Hematopoietic multipotent progenitor cell treated with erythropoietin and hydrocortisone succinate and interleukin-3 and kit ligand, for 15 days (in vitro differentiated cells): Measurements from ENCODE around the gene MAST3.
A peak's percentile ranks its signal among the peaks of the same experiment; 100 is the strongest.

Experiments used
- DNase-seq: peaks from one replicate; pipeline ENCODE4 v3.0.0-alpha.2; 2015; ENCODE audit warnings: low spot score

The MAST3 gene

DNA sequence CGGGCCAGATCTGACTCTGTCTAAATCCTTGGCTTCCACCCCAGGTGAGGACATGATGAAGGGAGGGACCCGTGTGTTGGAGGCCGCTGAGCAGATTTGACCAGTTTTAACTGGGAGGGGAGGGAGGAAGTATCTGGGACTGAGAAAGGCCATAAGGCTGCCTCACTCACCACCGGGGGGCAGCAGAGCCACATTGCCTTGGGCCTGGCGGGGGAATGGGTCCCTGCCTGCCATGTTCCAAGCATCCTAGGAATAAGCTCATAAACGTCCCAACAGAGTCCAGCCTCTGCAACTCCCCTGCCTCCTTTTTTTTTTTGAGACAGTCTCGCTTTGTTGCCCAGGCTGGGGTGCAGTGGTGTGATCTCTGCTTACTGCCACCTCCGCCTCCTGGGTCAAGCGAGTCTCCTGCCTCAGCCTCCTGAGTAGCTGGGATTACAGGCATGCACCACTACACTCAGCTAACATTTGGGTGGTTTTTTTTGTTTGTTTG lies 15.5 kb downstream of the MAST3 start:
- peak; percentile 88 for DNase-seq

DNA sequence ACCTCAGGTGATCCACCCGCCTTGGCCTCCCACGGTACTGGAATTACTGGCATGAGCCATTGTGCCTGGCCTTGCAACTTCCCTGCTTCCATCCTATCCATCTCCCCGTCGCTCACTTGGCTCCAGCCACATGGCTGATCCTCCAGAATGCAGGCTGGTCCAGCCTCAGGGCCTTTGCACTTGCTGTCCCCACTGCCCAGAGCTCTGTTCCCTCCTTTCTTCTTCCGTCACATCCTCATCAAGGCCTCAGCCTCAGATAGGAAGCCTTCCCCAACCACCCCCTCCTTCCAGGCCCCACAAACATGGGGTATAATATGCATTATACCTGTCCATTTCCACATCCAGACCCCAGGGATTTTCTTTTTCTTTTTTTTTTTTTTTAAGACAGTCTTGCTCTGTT lies 16.2 kb downstream of the MAST3 start:
- no peak for DNase-seq

DNA sequence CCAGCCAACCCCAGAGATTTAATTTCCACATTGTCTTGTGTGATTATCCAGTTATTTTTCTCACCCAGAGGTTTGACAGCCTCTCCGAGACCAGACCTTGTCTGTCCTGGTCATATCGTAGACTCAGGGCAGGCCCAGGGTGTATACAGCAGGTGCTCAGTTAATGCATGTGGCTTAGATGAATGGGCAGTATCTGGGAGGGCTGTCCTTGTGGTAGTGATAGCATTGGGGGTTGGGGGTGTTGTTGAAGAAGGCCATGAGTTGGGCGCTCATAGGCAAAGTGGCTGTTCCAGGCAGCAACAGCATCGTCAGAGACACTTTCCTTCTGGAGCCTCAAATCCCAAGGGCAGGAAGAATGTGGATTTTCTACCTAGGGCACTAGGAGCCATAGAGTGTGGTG lies 16.9 kb downstream of the MAST3 start:
- DNase-seq: no peak

DNA sequence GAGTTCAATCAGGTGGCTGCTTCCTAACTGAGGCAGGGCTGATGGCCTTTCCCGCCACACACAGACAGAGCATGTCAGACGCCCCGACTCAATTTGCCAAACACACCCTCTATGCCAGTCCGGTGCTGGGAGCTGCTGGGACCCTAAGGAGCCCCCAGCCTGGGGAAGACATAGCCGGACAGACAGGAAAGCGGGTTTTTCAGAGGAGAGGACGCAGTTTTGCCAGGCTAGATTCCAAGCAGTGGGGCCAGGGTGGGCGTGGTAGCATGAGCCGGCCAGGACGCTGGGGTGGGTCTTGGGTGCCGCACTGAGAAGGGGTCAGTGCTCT lies 19.8 kb downstream of the MAST3 start:
- no peak for DNase-seq

DNA sequence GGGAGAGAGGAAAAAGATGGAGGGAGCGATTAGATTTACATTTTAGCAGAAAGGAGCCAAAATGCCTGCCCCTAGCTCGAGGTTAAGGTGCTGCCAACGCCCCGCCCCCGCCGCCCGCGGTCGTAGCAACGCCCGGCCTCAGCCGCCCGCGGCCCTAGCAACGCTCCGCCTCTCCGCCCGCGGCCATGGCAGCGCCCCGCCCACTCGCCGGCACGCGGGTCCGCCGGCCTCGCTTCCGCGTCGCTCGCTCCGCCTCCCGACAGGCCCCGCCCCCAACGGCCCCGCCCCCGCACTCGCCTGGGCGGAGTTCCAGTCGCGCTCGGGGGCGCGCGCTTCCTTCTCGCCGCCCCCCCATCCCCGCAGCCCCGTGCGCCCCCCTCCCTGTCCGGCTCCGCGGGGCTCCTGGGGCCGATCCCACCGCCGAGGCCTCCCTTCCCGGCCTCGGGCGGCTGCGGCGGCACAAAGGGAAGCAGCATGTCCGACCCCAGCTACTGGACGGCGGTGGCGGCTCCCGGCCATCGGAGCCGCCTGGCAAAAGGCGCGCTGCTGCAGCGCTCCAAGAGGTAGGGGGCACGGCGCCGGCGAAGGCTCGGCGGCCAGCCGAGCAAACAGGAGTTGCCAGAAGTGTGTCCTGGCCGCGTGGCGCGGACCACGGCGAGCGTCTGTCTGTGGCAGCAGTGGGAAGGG lies 20.3 kb downstream of the MAST3 start:
- peak; percentile 97 for DNase-seq

DNA sequence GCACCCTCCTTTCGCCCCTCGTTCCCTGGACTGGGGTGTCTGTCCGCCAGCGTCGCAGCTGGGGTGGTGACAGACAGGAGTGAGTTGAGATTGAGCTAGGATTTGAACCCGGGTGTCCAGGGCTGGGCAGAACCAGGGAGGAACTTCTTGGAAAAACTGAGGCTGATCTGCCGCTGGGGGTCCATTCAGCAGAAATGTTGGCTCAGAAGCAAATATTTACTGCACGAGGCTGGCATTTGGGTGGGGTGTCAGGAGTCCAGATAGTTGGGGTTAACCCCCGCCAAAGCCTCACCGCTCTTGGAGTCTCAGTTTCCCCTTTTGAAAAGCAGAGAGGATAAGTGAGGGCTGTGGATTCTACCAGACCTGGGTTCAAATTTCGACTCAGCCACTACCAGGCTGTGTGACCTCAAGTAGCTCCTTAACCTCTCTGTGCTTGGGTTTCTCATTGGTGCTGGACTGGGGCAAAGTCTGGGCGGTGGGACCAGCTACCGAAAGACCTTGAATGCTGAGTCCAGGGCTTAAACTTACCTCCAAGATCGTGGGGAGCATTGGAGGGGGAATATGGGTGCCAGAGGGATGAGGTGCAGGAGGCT lies 20.9 kb downstream of the MAST3 start:
- DNase-seq: no peak

DNA sequence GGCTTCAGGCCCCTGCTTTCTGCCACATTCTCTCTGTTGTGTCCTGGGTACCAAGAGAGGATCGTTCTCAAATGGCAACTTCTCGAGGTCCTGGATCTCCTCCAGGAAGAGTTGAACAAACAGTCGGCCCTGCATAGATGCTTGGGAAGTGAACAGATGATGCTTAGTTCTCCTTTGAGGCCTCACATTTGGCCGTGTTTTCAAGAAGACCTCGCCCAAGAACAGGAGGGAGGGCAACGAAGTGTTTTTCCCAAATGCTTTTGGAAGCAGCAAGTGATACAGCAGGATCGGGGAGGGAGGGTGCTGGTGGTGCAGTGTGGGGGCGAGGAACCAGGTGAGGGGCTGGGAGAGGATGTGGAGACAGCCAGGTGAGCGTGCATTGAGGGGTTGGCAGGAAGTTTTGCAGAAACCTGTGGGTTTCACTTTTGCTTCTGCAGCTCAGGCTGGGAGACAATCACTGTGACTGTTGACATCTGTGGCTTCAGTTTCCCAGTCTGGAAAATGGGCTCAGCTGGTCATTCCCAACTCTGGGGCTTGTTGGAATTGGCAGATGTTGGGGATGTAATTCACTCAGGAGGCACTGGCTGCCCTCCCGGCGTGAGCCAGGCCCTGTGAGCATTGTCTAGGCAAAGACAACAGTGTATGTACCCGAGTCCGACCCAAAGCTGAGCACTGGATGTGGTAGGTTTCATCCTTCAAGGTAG lies 21.6 kb downstream of the MAST3 start:
- no peak for DNase-seq

DNA sequence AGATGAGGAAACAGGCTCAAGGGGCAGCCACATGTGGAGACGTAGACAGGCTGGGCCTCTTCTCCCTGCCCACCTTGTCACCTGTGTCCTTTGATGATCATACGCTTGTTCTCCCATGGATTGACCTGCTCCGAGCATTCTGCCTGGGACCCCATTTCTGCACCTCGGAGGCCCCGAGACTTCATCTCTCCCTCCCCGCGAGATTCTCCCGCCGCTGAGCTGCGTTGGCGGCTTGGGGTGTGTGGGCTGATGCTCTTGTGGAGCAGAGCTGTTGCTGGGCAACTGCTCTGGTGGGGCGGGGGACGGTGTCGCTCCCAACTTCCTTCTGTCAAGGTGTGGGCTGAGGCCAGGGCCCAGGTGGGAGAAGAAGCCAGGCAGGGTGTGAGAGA lies 22.1 kb downstream of the MAST3 start:
- no peak for DNase-seq

DNA sequence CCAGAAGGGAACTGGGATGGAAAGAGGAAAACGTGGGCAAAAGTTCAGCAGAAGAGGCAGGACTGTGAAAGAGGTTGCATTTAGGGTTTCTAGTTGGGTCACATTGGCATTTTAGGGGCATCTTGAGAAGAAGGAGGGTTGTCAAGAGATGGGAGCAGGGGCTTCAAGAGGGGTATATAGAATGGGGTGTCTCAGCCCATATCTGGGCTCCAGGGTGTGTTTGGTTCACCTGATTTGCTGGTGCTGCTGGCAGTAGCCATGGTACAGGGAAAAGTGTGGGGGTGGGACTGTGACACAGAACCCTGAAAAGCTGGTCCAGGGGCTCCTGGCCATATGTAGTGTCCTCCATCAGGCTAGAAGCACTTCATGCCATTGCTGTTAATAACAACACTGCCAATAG lies 22.5 kb downstream of the MAST3 start:
- no peak for DNase-seq

DNA sequence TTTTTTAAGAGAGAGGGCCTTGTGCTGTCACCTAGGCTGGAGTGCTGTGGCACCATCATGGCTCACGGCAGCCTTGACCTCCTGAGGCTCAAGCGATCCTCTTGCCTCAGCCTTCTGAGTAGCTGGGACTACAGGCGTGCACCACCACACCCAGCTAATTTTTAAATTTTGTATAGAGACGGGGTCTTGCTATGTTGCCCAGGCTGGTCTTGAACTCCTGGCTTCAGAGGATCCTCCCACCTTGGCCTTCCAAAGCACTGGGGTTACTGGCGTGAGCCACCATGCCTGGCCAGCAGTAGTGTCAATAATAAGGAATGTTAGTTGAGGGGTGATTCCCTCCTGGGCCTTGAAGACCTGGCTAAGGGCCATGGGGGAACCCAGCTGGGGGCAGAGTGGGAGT lies 23.6 kb downstream of the MAST3 start:
- DNase-seq: no peak

DNA sequence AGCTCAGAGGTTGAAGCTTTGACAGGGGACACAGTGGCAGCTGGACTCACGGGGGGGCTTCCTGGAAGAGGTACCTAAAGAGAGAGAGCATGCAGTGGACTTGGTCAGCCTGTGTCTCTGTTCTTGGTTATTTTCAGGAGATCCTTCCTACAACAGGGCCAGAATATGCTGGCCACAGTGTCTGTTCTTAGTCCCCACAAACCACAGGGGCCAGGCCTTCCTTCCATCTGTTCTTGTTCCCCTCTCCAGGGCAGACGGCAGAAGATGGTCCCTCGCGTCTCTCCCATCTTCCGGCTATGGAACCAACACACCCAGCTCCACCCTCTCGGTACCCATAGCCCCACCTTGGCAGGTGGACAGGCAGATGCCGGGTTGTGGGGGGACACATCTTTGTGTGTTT lies 24.8 kb downstream of the MAST3 start:
- DNase-seq: no peak

DNA sequence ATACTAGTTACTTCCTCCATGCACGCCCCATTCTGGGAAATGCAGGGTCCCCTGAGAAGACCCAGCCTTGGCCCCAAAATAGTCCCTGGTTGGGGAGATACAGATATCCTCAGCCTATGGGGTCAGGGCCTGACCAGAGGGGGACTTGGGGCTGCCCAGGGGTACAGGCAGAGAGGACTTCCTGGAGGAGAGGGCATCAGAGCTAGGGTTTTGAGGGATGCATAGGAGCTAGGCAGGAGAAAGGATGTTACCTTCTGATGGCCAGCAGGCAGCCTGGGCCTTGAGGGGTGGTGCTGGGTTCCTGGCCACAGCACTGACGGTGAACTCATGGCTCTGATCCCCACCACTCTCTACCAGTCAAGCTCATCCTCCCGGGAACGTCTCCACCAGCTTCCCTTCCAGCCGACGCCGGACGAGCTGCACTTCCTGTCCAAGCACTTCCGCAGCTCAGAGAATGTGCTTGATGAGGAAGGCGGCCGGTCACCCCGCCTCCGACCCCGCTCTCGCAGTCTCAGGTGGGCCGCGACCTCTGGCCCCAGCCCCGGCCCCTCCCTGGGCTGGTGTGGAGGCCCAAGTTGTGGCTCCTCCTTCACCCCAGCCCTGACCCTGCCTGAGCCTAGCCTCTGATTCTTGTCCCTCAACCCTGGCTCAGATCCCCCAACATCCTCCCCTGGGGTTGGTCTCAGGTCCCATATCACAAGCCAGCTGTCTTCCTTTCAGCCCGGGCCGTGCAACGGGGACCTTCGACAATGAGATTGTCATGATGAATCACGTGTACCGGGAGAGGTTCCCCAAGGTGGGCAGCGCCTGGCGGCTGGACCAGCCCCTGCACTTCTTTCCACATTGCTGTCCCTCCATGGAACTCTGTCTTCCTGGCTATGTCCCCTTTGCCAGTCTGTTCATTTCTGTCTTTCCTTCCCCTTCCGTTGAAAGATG lies 25.6 kb downstream of the MAST3 start:
- DNase-seq: no peak

DNA sequence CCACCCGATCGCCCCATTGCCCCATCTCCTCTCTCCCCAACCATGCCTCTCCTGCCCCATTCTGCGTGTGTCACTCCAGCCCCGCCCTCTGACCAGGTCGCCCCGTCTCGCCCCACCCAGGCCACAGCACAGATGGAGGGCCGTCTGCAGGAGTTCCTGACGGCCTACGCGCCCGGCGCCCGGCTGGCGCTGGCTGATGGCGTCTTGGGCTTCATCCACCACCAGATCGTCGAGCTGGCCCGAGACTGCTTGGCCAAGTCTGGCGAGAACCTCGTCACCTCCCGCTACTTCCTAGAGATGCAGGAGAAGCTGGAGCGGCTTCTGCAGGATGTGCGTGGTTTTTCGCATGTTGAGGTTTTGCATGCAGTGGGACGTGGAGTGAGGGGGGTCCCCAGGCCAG lies 26.2 kb downstream of the MAST3 start:
- no peak for DNase-seq

DNA sequence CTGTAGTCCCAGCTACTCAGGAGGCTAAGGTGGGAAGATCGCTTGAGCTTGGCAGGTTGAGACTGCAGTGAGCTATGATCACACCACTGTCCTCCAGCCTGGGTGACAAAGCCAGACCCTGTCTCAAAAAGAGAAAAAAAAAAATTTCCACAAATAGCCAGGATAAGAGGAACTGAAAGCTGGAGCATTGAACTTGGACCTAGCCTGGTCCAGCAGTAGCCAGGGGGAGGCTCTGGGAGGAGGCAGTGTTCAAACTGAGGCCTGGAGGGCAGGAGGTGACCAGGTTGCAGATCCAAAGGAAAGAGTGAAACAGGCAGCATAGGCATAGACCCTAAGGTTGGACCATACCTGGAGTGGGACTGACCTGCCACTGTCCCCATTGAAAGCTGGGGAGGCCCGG lies 28.5 kb downstream of the MAST3 start:
- DNase-seq: no peak

DNA sequence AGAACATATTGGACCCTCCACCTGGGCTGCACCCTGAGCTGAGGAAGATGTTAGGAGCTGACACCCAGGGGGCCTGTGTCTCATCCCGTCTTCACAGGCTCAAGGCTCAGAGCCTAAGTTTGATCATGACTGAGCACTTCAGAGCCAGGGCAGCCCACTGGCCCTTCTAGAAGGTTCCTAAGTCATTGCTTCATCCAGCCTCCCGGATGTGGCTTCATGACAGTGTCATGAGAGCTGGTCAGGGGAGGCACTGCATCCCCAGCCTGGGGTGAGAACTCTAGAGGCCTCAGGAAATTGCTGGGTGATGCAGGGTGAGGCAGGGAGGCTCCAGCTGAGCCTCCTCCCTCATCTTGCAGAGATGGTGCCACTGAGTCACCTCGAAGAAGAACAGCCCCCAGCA lies 30.5 kb downstream of the MAST3 start:
- DNase-seq: no peak

DNA sequence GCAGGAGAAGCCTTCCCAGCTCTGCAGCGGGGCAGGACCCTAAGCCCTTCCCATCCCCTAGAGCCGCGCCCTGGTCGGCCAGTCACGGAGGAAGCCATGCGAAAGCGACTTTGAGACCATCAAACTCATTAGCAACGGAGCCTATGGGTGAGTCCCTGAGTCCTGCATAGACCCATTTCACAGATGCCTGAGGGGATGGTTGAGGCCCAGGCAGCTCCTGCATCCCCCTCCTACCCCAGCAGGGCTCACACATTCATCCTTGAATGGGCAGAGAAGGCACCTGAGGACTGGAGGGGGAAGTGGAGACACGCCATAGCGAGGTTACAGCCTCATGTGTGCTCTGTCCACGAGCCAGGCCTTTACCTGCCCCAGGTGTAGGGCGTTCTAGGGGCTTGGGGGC lies 31.2 kb downstream of the MAST3 start:
- DNase-seq: no peak

DNA sequence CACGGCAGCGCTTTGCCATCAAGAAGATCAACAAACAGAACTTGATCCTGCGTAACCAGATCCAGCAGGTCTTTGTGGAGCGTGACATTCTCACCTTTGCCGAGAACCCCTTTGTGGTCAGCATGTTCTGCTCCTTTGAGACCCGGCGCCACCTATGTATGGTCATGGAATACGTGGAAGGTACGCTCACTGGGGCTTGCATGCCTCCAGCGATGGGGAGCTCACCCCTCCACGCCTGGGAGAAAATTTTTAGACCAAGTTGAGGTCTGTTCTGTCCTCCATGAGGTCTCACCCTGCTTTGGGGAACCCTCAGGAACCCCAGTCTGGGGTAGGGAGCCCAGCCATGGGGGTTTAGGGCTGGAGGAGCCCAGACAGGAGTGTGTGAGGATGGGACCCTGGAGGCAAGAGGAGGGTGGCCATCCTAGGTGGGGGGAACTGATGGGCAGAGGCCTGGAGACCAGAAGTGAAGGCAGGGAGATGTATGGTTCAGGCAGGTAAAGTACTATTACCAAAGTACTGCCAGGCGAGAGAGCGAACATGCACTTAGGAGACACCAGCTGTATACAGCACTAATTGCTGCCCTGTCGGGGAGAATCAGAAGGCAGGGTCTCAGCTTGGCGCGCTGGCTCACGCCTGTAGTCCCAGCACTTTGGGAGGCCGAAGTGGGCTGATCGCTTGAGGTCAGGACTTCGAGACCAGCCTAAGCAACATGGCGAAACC lies 33.1 kb downstream of the MAST3 start:
- DNase-seq: no peak

DNA sequence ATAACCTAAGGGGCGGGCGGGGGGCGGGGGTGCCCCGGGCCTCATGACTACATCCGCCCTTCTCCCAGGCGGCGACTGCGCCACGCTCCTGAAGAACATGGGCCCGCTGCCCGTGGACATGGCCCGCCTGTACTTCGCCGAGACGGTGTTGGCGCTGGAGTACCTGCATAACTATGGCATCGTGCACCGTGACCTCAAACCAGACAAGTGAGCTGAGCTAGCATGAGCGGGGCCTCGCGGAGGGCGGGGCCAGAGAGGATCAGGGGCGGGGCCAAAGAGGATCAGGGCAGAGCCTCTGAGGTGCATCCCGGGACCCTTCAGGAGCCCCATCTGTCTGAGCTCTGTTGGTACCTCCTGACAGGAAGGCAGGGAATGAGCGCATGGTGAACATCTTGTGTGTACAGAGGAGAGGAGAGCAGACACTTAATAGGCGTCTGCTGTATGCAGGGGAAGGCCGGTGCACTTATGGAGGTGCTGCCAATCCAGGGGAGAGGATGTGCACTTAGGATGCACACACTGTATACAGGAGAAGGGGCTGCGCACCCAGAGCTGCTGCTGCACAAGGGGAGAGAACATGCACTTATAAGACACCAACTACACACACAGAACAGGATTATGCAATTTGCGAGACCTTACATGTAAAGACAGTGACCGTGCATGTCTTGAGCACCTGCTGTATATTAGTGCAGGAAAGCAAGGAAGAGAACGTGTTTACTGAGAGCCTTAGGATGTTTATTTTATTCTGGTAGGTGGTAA lies 34.4 kb downstream of the MAST3 start:
- DNase-seq: no peak

DNA sequence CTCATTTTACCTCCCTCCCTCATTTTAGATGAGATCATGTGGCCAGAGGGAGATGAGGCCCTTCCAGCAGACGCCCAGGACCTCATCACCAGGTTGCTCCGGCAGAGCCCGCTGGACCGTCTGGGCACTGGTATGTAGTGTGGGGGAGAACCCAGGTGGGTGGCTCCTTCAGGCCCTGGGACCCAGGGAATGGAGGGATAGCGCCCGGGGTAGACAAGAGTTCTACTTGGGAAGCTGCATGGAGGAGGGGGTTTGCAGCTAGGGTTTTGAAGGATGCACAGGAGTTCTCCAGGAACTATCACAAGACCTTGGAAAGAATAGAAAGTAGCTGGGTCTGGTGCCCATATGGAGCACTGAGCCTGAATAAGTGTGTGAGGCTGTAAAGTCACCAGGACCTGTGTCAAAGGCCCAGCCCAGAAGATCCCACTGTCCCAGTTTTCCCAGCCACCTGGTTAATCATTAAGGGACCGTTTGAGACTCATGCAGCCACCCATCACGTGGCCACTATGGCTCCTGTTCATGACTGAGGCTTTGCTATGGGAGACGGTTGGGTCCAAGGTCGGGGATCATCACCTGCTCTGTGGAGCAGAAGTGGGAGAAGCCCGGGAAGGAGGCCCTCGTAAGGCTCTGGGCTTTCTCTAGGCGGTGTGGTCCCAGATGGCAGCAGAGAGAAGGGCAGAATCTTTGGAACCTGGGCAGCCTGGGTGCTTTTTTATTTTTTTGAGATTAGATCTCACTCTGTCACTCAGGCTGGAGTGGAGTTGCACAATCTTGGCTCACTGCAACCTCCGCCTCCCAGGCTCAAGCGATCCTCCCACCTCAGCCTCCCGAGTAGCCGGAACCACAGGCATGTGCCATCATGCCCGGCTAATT lies 38.4 kb downstream of the MAST3 start:
- DNase-seq: no peak

DNA sequence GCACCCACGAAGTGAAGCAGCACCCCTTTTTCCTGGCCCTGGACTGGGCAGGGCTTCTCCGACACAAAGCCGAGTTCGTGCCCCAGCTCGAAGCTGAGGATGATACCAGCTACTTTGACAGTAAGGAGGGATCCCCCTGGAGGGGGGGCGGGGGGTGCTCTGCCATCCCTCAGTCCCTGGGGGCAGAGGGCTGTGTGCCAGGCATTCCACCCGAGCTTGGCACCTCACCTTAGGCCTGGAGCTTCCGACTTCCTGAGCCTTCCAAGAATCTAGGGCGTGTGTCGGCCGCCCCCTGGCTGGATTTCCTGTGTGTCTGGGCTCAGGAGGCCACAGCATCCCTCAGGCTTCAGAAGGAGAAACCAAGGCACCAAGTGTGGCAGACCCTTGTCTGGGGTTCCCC lies 39.7 kb downstream of the MAST3 start:
- DNase-seq: no peak
